Stimulated activated CD4-positive, alpha-beta T cell treated with anti-CD3 and anti-CD28 coated beads, Interleukin-12 subunit alpha, Interleukin-12 subunit beta, amount 100 ng/mL, for 48 hours (primary cell): Measurements from ENCODE around the gene PIN1.
A peak's percentile ranks its signal among the peaks of the same experiment; 100 is the strongest.
"Not testable (repeated sequence)": the region's sequence is repeated elsewhere in the genome, so short reads cannot be mapped to it uniquely, and the experiment has no call there.

Experiments
- DNase-seq, 3 donors: peaks; one replicate each; pipeline ENCODE4 v3.0.0-alpha.2; 2020; ENCODE audit warnings: low read depth in 2 of 3, low spot score in 1 of 3

PIN1 gene

DNA sequence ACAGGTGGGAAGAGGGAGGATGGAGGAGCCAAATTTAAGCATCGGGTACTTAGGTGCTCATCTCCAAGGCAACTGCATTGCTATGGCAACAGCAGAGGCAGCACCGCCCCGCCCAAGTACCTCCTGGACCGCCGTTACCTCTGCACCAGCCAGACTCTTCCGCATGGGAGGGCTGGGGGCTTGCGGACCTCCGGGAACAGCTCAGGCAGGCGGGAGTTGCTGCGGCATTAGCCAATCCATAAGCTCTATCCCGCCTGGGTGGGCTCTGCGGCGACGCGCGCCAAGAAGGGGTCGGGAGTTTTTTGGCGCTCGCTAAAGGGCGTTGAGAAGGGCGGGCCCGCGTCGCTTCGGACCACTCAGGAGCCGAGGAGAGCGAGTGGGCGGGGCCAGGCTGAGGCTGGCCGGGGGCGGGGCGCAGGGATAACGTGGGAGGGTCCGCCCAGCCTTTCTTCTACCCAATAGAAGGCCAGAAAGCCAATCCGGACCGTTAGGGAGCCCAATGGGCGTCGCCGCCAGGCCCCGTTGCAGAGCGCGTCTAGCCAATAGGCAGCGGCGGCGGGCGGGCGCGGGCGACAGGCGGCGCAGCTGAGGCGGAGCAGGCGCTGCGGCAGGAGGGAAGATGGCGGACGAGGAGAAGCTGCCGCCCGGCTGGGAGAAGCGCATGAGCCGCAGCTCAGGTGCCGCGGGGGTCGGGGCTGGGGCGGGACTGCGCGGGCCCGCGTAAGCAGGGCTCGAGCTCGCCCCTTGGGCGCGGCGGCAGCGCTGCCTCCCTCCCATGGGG lies at the start of gene PIN1:
Gene PIN1, plus strand, starts transcription at position 593 of the 781 bp plus-strand sequence. Its CDS starts 27 bp downstream, at position 620.
- peak; percentile 98 to 99 (median 99) for DNase-seq

DNA sequence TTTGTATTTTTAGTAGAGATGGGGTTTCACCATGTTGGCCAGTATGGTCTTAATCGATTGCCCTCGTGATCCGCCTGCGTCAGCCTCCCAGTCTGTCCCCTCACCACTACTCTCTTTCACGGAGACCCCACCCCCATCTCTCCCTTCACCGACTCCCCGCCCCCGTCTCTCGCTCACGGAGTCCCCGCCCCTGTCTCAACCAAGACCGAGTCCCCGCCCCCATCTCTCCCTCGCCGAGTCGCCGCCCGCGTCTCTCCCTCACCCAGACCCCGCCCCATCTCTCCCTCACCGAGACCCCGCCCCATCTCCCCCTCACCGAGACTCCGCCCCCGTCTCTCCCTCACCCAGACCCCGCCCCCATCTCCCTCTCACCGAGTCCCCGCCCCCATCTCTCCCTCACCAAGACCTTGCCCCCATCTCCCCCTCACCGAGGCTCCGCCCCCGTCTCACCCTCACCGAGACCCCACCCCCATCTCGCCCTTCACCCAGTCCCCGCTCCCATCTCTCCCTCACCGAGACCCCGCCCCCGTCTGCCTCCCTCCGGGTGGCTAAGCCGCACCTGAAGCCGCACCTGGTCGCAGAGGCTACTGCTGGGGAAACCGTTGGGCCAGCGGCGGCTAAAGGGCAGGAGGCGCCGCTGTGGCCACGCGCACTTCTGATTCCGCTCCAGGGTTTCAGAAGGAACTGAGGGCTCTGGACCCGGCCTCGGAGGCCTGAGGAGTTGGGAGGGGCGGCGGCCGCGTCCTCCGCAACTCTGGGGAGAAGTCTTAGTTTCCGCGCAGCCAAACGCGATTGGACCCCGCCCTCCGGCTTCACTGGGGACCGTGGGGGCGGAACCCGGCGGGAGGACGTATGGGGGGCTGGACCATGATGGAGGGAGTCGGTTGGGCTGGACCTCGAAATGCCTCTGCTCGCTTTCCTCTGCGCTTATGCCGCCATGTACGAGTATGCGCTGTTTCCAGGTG lies 49.5 kb upstream of the PIN1 start:
- DNase-seq = peak; percentile 97 to 99 (median 98)

DNA sequence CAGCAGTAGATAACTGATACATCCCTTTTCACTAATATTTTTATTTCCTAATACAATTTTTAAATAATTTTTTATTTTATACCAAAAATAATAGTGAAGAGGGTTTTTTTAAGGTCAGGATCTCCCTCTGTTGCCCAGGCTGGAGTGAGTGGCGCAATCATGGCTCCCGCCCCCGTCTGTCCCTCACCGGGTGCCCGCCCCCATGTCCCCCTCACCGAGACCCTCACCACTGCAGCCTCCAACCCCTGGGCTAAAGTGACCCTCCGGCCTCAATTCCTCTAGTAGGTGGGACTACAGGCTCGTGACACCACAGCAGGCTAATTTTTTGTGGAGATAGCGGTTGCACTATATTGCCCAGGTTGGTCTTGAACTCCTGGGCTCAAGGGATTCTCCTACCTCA lies 48.8 kb upstream of the PIN1 start:
- no peak for DNase-seq

DNA sequence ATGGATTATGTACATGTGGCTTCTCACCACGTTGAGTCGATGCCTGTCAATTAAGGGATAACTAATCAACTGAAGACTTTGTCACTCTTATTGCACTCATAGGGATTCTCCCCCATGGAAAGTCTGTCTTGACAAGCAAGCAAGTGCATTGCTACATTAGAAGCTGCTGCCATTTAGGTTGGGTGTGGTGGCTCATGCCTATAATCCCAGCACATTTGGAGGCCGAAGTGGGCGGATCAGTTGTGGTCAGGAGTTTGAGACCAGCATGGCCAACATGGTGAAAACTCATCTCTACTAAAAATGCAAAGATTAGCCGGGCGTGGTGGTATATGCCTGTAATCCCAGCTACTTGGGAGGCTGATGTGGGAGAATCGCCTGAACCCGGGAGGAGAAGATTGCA lies 48.3 kb upstream of the PIN1 start:
- no peak for DNase-seq

DNA sequence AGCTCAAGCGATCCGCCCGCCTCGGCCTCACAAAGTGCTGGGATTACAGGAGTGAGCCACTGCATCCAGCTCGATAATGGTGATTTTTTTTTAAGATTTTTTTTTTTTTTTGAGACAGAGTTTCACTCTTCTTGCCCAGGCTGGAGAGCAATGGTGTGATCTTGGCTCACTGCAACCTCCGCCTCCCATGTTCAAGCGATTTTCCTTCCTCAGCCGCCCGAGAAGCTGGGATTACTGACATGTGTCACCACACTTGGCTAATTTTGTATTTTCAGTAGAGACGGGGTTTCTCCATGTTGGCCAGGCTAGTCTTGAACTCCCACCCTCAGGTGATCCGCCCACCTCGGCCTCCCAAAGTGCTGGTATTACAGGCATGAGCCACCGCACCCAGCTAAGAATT lies 46.5 kb upstream of the PIN1 start:
- DNase-seq = not testable (repeated sequence)

DNA sequence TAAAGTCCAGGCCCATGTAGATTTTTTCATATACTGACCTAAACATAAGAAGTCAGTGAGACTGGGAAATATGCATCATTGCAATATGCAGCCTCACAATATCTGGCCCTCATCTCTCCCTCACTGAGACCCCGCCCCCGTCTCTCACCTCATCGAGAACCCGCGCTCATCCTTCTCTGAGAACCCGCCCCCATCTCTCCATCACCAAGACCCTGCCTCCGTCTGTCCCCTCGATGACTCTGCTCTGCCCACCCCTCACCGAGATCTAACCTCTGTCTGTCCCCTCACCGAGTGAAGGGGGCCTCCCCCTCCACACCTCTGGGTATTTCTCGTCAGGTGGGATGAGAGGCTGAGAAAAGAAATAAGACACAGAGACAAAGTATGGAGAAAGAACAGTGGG lies 46.1 kb upstream of the PIN1 start:
- no peak for DNase-seq

DNA sequence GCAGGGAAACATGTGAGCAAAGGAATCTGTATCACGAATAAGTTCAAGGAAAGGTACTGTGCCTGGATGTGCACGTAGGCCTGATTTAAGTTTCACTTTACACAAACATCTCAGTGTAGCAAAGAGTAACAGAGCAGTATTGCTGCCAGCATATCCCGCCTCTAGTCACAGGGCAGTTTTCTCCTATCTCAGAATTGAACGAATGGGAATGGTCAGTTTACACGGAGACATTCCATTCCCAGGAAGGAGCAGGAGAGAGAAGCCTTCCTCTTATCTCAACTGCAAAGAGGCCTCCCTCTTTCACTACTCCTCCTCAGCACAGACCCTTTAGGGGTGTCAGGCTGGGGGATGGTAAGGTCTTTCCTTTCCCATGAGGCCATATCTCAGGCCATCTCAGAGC lies 45.5 kb upstream of the PIN1 start:
- DNase-seq = not testable (repeated sequence)

DNA sequence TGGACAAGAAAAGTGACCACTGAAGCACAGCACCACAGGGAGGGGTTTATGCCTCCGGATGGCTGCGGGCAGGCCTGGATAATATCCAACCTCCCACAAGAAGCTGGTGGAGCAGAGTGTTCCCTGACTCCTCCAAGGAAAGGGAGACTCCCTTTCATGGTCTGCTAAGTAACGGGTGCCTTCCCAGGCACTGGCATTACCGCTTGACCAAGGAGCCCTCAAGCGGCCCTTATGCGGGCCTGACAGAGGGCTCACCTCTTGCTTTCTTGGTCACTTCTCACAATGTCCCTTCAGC lies 44.1 kb upstream of the PIN1 start:
- DNase-seq = not testable (repeated sequence)

DNA sequence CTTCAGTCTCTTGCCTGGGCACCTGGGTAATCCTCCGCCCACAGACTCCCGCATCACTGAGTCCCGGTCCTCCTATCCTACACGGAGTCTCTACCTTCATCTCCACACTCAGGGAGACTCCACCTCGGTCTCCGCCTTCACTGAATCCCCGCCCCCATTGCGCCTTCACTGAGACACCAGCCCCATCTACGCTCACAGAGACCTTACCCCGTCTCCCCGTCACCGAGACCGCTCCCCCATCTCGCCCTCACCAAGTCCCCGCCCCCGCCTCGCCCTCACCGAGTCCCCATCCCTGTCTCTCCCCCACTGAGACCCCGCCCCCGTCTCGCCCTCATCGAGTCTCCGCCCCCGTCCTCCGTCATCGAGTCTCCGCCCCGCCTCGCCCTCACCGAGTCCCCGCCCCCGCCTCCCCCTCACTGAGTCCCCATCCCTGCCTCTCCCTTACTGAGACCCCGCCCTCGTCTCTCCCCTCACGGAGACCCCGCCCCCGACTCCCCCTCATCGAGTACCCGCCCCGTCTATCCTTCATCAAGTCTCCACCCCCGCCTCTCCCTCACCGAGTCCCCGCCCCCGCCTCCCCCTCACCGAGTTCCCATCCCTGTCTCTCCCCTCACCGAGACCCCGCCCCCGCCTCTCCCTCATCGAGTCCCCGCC lies 43.4 kb upstream of the PIN1 start:
- DNase-seq = peak; percentile 85 to 88 (median 87)

DNA sequence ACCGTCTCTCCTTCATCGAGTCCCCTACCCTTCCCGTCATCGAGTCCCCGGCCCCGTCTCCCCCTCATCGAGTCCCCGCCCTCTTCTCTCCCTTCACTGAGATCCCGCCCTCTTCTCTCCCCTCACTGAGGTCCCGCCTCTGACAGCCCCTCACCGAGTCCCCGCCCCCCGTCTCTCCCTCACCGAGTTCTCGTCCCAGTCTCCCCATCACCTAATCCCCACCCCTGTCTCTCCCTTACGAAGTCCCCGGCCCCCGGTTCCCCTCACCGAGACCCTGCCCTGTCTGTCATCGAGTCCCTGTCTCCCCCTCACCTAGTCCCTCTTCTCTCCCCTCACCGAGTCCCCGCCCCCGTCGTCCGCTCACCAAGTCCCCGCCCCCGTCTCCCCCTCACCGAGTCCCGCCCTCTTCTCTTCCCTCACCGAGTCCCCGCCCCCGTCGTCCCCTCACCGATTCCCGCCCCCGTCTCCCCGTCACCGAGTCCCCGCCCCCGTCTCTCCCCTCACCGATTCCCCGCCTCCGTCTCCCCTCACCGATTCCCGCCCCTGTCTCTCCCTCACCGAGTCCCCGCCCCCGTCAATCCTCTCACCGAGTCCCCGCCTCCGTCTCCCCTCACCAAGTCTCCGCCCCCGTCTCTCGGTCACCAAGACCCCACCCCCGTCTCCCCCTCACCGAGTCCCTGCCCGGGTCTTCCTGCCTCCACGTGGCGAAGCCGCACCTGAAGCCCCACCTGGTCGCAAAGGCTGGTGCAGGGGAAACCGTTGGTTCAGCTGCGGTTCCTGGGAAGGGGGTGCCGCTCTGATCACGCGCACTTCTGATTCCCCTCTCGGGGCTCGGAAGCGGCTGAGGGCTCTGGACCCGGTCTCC lies 42.7 kb upstream of the PIN1 start:
- DNase-seq = peak; percentile 84 to 89 (median 84)

DNA sequence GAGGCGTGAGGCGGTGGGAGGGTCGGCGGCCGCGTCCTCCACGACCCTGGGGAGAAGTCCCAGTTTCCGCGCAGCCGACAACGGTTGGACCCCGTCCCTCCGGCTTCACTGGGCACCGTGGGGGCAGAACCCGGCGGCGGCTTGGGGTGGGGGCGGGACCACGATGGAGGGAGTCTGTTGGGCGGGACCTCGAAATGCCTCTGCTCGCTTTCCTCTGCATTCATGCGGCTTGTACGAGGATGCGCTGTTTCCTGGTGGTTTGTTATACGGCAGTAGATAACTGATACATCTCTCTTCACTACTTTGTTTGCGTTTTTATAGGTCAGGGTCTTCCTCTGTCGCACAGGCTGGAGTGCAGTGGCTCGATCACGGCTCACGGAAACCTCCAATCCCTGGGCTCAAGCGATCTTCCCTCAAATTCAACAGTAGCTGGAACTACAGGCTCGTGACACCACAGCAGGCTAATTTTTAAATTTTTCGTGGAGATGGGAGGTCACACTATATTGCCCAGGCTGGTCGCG lies 42.0 kb upstream of the PIN1 start:
- DNase-seq = peak; percentile 34 to 49 (median 41)

DNA sequence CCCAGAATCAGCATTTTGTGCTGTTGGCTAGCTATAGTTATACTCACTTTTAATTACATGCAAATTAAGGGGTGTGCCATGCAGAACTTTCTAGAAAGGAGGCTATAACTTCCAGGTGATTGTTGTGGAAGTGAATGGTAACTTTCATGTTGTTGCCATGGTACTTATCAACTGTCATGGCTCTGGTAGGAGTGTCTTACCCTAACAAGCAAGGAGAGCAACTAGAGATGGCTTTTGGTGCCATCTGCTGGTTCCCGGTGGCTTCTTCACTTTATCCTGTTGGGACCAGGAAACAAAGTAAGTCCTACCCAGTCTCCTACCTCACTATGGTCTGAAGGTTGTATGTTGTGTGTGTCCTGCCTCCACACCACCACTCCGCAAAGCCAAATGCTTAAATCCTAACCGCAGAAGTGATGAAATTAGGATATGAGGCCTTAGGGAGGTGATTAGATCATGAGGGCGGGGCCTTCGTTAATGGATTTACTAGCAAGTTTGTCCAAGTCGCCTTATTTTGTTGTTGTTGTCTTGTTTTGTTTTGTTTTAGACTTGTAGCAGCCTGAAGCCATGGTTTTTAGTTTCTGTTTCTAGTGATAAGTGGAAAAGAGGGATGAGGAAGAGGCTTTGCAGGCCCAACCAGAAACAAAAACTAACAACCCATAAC lies 38.9 kb upstream of the PIN1 start:
- peak; percentile 68 to 86 (median 75) for DNase-seq

DNA sequence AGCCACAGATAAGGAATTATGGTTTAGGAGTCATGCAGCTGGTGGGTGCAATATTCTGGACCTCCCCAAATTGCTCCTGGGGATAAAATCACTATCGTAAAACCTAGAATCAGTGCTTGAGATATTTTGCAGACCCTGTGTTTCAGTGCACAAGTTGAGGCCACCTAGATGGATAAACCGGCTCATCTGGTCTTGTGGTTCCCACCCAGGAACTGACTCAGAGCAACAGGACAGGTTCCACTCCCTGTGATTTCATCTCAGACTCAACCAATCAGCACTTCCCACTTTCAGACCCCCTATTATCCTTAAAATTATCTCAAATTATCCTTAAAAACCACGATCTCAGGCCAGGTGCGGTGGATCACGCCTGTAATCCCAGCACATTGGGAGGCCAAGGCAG lies 37.2 kb upstream of the PIN1 start:
- no peak for DNase-seq

DNA sequence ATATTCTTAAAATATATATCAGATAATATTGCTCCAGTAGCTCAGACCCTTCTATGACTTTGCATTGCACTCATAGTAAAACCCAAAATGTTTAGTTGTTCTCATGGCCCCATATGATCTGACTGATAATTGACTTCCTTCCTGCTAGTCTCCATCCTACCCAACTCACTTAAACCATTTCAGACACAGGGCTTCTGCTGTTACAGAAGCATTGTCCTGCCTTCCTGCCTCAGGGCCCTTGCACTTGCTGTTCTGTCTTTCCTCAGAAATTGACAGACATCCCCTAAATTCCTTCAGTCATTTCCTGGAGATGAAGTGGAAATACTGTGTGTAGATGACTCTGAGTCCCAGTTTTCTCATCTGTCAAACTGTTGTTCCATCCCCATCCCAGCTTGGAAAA lies 36.0 kb upstream of the PIN1 start:
- no peak for DNase-seq

DNA sequence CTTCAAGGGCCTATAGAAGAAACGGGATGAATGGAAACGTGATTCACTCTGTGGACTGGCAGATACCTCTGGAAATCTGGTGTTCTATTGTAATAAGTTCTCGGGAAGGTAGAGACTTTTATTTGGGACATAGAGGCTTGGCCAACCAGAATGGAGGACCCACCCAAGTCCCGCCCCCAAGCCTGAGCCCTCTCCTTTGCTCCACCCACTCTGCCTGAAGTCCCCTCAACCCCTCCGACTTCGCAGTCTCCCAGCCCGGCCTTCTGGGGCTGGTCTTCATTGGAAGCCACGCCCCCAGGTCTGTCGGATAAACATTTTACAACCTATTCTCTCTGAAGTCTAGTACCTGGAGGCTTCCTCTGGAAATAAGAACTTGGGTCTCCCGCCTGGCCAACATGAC lies 33.1 kb upstream of the PIN1 start:
- DNase-seq = no peak

DNA sequence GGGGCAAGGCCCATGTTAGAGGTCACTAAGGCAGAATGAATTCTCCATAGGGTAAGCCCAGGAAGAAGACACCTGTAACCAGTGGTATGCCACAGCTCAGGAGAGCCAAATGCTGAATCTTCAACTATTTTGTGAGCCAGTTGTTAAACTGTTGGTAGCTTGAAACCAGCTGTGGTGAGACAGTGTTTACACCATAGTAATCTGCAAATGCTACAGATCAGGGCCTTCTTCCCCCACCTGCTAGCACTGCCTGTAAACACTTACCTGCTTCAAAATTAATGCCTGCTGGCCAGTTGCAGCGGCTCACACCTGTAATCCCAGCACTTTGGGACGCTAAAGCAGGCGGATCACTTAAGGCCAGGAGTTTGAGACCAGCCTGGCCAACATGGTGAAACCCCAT lies 28.3 kb upstream of the PIN1 start:
- no peak for DNase-seq

DNA sequence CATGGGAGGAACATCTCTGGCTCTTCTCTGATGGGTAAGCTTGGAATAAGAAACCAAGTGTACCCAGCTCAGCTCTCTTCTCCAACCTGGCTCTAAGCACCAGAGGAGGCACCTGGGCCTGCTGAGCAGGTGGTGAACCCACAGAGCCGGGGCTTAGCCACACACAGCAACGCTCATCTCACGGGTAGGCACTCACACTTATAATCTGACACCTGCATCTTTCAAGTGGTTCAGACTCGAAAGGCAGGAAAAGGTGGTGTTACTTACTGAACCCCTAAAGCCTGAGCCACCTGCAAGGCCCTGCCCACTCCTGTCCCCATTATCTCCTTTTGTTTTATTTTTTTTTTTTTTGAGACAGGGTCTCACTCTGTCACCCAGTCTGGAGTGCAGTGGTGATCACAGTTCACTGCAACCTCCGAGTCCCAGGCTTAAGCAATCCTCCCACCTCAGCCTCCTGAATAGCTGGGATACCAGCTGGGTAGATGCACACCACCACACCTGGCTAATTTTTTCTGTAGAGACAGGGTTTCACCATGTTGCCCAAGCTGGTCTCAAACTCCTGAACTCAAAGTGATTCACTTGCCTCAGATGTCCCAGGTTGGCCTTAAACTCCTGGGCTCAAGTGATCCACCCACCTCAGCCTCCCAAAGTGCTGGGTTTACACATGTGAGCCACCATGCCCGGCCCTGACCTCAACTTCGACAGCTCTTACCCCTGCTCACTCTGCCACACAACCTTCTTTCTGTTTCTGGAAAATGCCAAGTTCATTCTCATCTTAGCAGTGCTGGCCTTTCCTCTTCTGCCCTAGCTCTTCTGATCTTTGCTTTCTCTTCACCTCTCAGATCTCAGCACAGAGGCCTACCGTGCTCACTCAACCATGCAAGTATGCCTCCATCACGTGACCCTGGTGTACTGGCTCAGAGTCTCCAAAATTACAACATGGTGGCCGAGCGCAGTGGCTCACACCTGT lies 26.0 kb upstream of the PIN1 start:
- DNase-seq = no peak

DNA sequence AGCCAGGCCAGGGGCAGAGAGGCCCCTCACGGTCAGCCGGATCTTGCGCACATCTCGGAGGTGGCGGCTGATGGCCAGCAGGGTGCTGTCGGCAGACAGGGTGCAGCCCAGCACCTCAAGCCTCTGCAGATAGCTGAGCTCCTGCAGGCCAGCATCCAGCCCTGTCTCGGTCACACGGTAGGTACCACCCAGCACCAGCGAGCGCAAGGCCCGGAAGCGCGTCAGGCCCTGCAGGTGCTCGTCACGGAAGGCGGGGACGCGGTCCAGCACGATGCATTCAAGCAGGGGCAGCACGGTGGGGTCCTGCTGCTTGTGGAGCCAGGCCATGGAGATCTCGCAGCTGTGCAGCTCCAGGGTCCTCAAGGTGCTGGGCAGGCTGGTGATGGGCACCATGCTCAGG lies 24.0 kb upstream of the PIN1 start:
- DNase-seq = no peak

DNA sequence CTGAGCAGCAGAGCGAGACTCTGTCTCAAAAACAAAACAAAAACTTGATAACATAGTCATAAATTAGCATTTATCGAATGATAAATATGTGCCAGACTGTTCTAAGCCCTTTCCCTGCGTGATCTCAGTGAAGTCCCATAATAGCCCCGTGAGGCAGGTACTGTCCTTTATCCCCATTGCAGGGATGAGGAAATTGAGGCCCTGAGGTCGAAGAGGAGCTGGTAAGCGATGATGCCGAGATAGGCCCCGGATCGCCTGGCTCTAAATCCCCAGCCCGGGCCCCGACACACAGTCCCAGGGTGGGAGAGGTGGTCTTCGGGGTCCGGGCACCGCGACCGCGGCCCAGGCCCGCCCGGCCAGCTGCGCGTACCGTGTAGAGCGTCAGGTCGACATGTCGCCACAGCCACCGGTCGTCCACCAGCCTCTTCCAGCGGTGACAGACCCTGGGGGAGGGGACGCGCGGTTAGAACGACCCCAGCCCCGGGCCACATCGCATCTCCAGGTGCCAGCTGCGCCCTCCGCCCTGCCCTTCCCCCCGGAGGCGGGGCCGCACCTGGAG lies 16.9 kb upstream of the PIN1 start:
- DNase-seq = no peak
